NCI-H1436 (cell line): ENCODE results near the gene ATXN7L1.

ENCODE experiments used
- DNase-seq: peaks from one replicate; lab custom pipeline; 2025; lab: John Stamatoyannopoulos, UW

ATXN7L1 gene

GRCh38 chr7:105828141-105828540 lies 48.3 kb downstream of the ATXN7L1 start:
- DNase-seq = no peak

DNA sequence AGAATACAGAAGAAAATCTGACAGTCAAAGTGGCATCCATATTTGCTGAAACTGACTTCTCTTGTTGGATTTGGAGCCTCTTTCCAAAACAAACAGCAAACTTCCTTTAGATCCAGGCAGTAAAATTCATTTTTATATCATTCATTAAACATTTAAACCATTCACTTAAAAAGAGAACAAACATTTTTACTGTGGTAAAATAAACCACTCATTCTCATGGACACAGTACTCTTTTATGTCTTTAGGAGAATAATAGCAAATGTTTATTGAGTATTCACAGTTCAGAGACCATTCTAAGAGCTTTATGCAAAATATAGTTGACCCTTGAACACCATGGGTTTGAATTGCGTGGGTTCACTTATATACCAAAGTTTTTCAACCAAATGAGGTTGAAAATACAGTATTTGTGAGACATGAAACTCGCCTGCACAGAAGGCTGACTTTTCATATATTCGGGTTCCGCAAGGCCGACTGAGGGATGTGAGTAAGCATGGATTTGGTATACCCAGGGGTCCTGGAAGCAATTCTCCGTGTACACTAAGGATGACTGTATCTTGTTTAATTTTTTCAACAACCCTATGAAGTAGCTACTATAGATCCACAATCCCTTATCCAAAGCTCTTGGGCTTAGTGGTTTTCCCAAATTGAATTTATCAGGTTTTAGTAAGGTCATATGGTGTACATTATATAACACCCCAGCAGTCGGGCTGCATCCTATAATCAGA lies 49.1 kb downstream of the ATXN7L1 start:
- no peak for DNase-seq

- DNase-seq = no peak
These were observed 50.3 kb downstream of the ATXN7L1 start for GRCh38 chr7:105826143-105826542.

- DNase-seq = no peak
These were observed 51.0 kb downstream of the ATXN7L1 start for GRCh38 chr7:105825371-105825770.

DNA sequence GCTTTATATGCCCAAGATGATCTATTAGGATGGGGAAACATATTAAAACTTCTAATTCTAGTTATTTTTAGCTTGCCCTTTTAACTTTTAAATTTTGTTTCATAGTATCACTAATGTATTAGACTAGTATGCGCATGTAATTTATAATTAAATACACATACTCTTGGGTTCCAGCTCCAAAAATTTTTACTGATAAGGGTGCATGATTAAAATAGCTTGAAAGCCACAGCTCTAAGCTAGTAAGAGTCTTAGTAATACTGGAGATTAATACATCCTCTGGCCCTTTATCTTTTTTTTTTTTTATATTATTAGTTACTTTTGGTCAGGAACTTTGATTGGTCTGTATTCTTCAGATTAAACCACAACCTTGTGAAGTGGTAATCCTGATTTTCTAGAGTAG lies 53.6 kb downstream of the ATXN7L1 start:
- DNase-seq = no peak

DNA sequence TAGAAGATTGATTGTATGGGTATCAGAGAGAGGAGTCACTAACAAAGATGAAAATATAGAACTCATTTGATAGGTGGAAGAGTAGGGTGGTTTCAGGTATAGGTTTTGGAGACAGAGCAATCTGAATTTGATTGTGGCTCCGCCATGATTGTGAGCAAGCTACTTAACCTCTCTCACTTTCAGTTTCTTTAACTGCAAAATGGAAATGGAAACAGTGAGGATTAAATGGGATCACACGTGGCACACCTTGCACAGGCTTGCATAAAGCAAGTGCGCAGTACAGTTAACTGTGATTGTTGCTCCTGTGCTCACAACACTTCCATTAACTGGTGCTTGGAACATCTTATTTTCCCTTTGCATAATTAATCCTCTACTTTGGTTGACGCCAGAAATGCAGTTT lies 54.9 kb downstream of the ATXN7L1 start:
- DNase-seq = no peak

- DNase-seq = no peak
These were observed 55.9 kb downstream of the ATXN7L1 start for GRCh38 chr7:105820363-105821066.

DNA sequence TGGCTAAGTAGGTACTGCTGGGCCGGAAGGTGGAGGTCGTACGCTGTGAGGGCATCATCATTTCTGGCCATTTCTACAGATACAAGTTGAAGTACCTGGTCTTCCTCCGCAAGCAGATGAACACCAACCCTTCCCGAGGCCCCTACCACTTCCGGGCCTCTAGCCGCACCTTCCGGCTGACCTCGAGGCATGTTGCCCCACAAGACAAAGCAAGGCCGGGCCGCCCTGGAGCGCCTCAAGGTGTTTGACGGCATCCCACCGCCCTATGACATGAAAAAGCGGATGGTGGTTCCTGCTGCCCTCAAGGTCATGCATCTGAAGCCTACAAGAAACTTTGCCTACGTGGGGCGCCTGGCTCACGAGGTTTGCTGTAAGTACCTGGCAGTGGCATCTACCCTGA lies 56.8 kb downstream of the ATXN7L1 start:
- DNase-seq = no peak

- no peak for DNase-seq
These were observed 59.3 kb downstream of the ATXN7L1 start for GRCh38 chr7:105816954-105817615.

DNA sequence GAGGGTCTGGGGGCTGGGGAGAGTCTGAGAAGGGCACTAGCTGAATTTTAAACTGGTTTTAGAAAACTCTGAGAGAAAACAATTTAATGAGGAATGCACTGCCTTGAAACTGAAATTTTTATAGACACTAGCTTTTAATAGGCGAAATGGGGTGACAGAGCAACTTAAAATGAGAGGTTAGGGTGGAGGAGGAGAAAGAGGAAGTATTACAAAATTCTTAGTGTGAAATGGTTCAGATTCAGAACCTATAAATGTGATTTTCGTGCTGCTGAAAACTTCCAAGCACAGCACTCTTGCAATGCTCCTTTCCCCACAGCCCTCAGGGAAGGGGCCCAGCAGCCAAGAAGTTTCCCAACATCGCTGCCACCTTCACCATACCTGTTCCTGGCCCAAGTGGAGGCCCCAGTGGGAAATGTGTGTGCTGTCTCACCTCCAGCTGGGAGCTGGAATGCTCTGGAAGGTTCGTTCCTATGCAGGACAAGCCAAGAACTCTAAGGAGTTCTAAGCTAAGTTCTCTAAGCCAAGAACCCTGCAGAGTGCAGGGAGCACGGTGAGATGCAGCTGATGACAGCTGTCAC lies 60.0 kb downstream of the ATXN7L1 start:
- no peak for DNase-seq

DNA sequence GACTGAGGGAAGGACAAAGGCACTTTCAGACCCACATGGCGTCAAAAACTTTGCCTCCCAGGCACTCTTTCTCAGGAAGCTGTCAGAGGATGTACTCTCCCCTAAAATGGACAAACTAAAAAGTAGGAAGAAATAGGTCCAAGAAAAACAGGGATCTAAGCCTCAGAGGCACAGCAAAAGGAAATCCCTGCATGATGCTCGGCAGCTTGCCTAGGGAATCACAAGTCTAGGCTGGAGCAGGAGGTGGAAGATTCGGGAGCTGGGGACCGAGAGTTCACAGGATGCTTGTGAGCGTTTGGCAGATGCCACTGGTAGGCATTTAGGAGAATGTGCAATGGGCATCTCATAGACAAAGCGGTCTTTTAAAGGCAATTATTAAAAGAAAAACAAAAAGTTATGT lies 60.8 kb downstream of the ATXN7L1 start:
- no peak for DNase-seq

GRCh38 chr7:105814481-105814880 lies 61.9 kb downstream of the ATXN7L1 start:
- DNase-seq = no peak

DNA sequence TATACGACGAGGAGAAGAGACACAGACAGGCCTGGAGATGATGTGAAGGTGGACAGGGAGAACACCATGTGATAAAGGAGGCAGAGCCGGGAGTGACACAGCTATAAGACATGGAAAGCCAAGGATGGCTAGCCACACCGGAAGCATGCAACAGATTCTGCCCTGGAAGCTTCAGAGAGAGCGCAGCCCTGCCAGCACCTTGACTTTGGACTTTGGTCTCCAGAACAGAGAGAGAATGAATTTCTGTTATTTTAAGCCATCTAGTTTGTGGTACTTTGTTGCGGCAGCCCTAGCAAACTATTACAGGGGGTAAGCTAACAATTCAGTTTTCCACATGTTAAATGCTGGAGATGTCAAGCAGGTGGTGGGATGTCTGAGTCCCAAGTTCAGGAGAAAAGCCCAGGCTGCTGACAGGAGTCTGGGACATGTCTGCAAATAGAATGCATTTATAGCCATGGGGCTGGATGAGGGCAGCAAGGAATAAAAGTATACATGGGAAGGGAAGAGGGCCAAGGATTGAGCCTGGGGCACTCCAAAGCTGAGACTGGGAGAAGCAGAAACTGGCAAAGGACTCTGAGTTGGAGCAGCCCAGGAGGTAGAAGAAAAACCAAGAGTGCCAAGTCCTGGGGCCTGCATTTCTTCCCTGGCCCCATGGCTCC lies 65.1 kb downstream of the ATXN7L1 start:
- no peak for DNase-seq

DNA sequence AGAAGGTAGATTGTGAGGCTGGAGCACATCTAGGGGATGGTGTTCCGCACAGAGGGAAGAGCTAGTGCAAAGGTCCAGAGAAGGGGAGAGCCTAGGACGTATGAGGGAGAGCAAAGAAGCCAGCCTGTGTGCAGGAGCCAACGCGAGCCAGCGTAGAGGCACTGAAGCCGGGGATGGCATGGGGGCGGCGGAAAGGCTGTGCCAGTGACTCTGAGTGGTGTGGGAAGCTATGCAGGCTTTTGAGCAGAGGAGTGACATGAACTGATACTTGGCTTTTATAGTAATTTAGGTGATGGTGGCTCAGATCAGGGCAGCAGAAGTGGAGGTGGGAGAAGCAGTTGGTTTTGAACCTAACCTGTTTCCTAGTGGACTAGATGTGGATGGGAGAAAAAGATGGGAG lies 65.8 kb downstream of the ATXN7L1 start:
- DNase-seq = no peak

- no peak for DNase-seq
These were observed 67.5 kb downstream of the ATXN7L1 start for GRCh38 chr7:105808703-105809590.

- DNase-seq = no peak
These were observed 68.2 kb downstream of the ATXN7L1 start for GRCh38 chr7:105808209-105808608.

DNA sequence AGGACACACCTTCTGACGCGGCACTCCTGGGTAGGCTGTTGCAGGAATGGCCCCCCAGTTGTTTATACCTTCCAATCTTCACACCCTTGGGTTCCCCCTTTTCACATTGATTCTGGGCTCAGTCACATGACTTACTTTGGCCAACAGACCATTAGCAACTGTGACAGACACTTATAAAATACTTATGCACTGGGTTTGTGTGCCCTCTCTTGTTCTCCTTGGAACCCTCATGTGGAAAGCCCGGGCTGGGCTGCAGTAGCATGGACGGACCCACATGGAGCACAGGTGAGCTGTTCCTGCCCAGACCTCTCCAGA lies 69.0 kb downstream of the ATXN7L1 start:
- no peak for DNase-seq

DNA sequence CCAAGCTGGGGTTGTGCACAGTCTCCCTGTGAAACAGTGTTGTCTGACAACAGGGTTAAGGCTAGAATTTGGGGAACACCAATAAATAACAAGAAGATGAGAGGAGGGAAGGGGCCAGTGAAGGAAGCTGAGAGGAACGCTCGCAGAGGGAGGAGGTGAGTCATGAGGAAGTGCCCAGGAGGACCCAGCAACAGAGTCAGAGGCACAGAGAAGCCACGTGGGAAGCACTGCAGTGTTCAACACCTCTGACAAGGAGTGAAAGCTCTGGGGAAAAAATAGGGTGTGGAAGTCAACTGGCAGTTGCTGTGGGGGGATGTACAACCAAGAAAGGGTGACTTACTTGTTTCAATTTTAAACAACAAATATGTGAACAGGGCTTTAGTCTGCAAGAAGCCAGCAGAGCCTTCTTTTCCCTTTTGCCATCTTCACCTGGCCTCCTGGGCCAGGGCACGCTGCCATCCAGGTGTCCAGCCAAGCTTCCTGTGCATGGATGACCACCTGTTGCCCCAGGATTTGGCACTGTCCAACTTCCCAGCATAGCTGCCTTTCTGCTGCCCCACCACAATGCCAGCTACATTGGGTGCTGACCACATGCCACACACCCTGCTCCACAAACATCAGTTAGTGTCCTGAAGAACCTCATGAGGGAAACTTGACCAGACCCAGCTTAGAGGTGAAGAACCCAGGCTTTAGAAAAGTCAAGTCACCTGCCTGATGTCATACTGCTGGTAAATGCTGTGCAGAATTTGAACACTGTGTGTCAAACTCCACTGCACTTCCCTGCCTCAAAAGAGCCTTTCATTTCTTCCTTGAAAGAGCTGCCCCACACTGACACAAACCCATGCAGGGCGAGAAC lies 69.6 kb downstream of the ATXN7L1 start:
- no peak for DNase-seq

- DNase-seq = no peak
These were observed 70.9 kb downstream of the ATXN7L1 start for GRCh38 chr7:105805447-105806019.

DNA sequence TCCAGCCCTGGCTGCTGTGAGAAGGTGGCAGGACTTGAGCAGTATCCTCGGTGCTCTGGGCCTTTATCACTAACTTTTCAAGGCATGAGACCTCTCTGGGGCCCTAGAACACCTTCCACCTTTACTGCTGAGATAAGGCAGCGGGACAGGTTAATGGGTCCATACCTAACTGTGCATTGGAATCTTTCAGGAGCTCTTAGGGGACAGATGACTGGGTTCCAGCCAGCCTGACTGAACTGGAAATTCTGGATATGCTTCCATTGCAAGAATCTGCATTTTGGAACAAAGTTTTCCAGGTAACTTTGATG lies 73.0 kb downstream of the ATXN7L1 start:
- DNase-seq = no peak
